SW480 (cell line): ENCODE data around the gene ADARB1.

ENCODE experiments used
- DNase-seq: peaks from one replicate; pipeline ENCODE4 v3.0.0-alpha.2; 2016; ENCODE audit warnings: low spot score

The ADARB1 gene

DNA sequence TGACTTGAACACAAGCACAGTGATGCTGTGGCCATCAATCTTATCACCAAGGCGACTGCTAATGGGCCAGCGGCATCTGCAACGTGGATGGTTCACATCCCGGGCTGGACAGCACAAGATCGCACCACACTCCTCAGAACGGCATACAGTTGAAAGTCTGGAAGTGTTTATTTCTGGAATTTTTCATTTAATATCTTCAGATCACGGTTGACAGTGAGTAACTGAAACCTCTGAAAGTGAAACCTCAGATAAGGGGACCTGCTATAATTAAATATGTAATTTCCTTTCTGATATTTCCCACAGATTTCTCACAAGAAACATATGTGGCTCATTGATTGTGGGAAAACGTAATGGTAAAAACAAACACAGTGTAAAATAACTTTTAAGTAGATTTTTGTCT lies 129.6 kb downstream of the ADARB1 start:
- DNase-seq = no peak

DNA sequence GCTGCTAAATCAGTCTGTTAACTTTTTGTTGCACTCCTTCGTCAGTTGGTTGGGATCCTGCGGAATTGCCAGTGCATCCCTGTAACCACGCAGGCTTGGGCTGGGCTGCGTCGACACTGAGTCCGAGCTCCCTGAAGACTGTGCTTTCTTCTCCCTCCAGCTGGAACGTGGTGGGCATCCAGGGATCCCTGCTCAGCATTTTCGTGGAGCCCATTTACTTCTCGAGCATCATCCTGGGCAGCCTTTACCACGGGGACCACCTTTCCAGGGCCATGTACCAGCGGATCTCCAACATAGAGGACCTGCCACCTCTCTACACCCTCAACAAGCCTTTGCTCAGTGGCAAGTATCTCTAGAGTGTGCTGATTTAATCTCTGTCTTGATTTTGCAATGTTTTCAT lies 130.0 kb downstream of the ADARB1 start:
- DNase-seq = no peak

DNA sequence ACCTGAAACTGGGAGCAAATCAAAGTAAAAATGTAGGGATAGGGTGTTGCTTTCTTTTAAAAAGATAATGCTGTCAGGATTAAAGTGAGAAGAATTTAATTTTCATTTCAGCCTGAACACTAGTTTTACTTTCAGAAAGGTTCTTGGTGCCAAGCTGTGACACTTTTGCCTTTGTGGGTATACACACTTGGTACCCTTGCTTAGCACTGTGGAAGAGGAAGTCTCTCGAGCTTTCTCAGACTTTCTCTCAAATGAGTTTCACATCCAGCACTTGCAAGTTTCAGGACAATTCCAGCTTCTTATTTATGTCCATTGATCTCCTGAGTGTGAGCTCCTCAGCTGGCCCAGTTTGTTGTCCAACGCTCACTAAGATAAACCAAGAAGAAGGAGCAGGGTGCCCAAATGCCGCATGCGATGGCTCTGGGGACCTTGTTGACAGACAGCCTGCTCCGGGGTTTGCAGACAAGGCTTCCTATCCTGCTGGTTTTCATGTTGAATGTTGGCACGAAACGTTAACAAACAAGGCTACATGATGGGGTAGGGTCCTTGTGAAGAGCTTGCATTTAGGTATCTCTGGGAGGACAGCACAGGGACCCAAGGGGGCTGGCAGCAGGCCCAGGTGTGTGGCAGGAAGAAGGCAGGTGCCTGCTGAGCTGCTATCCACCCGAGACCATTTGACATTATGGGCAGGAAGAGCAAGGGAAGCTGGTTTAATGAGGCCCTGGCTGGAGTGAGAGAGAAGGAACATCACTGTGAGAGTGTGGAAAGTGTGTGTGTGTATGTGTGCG lies 133.7 kb downstream of the ADARB1 start:
- DNase-seq = no peak

DNA sequence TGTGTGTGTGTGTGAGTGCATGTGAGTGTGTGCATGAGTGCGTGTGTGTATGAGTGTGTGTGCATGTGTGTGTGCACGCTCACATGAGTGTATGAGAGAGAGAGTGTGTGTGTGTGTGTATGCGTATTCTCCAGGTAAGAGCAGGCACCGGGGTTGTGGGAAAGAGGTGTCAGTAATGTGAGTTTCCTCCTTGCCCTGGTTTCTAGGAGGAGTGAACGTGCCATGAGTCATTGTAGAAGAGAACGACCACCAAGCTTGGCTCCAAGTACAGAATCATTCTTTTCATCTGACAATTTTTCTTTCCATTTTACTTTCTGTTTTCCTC lies 134.2 kb downstream of the ADARB1 start:
- no peak for DNase-seq

DNA sequence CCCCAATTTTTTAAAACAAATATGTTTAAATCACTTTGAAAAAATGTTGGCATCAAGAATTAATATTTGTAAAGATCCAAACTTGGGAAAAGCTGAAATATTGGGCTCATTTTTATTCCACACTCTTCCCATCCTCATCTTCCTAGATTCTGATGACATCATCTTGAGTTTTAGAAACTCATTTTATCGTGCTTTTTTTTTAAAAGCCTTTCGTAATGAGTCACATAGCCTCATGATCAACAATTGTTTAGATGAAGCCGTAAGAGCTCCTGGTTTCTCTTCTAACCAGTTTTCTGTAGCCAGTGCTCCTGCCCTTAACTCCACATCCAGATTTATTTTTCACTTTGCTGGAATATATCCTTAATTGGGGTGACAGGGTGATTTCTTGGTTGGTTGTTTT lies 134.7 kb downstream of the ADARB1 start:
- no peak for DNase-seq

DNA sequence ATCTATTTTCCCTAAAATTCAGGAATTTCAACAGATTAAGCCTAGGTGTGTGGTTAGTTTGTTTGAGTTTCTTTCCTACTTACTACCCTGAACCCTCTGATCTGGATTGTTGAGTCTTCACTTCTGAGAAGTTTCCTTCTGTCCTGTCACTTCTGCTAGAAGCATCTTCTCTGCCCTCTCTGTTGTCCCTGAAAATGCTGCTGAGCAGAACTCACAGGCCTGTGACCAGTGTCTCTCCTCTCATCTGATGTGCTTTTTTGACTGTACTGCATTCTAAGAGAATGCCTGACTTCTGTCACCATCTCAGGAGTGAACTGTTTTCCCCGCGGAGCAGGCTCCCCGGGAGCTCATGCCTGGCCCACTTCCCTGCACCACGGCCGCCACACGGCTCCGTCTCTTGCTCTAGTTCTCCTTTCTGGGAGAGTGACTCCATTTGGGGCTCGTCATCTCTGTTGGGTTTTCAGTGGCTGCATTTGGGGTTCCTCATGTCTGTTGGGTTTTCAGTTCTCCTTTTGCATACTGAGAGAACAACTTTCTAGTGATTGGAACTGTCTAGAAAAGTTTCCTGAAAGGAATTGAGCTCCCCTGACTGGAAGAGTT lies 135.4 kb downstream of the ADARB1 start:
- no peak for DNase-seq

DNA sequence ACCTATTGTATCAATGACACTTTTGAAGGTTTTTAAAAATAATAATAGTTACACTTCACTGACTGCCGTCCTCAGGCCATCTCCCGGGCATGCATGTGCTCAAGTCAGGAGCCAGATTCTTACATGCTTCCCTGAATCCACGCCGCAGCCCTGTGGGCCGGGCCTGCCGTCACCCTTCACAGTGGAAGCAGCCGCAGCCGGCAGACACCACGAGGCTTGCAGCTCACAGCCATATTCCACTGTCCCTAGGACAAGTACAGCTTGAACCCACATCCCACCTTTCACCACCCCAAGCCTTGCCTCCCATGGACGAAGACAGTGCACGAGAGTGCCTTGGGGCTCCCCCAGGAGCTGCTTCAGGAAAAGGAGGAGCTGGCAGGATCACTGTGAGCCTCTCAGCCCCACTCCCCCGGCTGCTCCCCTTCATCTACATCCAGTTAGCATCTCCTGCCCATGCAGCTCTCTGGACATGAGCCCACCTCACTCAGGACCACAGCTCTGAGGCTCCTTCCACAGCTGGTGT lies 136.1 kb downstream of the ADARB1 start:
- no peak for DNase-seq

DNA sequence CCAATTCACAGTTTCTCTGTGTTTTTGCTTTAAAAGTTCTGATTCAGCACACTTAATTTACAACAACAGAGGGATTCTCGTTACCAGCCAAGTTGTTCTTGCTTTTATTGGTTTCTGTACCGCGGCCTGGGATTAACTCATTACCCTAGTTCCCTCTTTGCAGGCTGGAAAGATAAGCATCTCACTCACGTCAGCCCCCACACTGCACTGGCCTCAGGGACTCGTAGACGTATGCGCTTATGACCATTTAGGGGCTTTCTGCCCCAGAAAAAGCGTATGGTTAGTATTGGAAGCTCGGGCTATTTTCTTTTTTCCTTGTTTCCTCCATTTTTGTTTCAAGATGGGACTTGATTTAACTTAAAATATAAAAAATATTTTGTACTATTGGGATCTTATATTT lies 137.3 kb downstream of the ADARB1 start:
- no peak for DNase-seq

DNA sequence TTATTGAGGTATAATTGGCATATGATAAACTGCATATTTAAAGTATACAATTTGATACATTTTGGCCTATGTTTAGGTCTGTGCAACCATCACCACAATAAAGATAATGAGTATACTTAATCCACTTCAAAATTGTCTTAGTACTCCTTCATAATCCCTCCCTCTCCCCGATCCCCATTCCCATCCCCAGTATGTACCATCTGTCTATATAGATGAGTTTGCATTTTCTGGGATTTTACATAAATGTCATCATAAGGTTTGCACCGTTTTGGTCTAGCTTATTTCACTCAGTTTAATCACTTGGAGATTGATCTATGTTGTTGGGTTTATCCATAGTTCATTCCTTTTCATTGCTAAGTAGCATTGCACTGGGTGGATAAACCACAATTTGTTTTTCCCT lies 139.0 kb downstream of the ADARB1 start:
- no peak for DNase-seq

DNA sequence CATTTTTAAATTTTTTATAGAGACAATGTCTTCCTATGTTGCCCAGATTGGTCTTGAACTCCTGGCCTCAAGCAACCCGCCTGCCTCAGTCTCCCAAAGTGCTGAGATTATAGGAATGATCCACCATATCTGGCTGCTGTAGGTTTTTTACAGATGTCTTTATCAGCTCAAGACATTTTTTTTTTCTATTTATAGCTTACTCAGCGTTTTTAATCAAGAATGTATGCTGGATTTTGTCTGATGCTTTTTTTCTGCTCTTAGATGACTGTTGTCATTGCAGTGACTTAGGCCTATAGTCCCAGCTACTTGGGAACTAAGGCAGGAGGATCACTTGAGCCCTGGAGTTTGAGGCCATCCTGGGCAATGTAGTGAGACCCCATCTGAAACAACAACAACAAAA lies 140.8 kb downstream of the ADARB1 start:
- no peak for DNase-seq

DNA sequence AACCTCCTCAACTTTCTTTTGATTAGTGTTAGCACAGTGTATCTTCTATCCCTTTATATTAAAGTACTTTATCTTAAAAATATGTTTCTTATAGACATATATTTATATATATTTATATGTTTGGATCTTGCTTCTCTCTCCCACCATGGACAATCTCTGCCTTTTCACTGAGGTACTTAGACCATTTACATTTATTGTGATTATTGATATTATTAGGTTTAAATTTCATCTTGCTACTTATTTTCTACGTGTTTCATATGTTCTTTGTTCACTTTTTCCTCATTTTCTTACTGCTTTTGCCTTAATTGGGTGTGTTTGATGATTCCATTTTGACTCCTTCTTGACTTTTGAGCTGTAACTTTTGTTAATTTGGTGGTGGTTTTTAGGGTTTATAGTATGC lies 142.6 kb downstream of the ADARB1 start:
- no peak for DNase-seq

DNA sequence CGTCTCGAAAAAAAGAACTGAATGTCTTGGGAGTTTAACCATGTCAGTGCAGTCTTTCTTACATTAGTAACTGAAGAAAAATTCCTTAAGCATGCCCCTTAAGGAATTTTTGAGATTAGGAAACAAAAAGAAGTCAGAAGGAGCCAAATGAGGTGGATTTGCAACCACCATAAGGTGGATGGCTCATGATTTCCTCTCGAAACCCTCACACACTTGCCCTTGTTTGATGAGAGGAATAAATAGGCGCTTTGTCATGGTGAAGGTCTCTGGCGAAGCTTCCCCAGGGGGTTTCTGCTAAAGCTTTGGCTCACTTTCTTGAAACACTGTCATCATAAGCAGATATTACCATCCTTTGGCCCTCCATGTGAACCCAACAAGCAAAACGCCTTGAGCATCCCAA lies 145.1 kb downstream of the ADARB1 start:
- DNase-seq = no peak

DNA sequence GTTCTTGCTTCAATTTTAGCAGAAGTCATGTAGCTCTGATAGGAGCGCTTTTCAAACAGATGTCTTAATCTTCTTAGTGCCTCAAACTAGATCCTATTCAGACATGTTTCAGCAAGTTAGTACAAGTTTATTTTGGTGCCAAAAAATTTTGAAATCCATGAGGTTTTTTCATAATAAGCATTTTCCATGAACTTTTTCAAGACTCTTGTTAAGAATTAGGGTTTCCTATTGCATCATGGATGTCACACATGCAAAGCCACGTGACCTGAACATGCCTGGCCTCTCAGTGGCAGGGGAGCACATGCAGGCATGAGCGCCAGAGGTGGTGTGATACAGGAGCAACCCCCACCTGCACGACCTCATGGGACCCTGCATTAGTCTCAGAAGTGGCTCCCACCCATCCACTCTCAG lies 145.7 kb downstream of the ADARB1 start:
- DNase-seq = no peak

DNA sequence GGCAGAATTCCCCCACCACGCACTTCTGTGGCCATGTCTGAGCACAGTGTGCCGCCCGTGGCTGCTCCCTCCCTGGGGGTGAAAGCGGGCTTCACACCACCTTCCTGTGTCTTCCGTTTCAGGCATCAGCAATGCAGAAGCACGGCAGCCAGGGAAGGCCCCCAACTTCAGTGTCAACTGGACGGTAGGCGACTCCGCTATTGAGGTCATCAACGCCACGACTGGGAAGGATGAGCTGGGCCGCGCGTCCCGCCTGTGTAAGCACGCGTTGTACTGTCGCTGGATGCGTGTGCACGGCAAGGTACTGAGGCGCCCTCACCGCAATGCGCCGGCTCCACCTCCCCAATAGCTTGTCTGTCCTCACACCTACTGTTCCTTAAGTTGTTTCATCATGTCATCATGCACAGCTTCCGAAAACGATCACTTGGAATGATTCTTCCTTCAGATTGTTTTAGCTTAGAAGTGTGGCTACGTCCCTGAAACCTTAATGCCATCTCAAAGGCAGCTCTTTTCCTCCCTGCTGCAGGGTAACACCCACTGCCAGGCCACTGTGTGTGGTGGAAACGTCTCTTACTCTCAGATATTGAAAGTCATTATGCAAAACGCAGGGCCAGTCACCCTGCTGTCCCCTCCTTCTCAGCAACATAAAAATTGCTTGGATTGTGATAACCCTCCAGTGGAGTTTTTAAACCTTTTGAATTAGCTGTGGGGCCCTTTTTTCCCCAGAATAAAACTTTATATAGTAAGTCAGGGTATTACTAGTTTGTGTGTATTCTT lies 146.5 kb downstream of the ADARB1 start:
- no peak for DNase-seq

DNA sequence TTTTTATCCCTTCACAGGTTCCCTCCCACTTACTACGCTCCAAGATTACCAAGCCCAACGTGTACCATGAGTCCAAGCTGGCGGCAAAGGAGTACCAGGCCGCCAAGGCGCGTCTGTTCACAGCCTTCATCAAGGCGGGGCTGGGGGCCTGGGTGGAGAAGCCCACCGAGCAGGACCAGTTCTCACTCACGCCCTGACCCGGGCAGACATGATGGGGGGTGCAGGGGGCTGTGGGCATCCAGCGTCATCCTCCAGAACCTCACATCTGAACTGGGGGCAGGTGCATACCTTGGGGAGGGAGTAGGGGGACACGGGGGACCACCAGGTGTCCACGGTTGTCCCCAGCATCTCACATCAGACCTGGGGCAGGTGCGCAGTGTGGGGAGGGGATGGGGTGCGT lies 147.6 kb downstream of the ADARB1 start:
- no peak for DNase-seq

DNA sequence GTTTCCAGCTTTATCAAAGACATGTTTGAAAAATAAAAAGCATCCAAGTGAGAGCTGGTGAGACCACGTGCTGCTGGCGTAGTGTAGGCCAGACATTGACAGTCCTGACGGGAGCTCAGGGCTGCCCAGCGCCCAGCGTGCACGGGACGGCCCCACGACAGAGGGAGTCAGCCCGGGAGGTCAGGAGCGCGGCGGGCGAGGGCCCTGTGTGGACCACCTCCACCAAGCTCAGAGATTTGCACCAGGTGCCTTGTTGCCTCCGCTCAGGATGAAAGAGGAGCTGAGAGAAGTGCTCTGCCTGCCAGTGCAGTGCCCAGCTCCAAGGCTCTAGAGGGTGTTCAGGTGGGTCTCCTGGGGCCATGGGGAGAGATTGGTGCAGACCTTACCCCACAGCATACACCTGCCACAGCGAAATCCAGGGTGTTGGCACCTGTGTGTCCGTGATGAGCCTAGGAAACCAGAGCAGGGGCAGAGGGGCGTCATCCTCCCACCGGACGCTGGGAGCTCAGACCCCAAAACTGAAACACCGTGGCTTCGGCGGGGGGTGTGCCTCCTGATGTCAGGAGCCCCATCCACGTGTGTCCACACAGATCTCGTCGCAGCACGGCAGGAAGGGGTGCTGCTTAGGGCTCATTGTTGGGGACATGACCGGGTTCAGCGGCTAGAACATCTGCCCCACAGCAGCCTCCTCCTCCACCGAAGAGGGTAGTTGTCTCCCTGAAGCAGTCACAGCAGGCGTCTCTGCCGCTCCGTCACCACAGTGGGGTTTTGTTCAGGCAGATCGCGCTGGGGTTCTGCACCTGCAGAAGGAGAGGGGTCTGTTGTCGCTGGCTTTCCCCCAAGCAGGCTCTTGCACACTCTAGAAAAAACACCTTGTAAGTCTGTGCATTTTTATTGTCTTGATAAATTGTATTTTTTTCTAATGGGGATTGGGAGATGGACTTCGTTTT lies 149.1 kb downstream of the ADARB1 start:
- DNase-seq = no peak

DNA sequence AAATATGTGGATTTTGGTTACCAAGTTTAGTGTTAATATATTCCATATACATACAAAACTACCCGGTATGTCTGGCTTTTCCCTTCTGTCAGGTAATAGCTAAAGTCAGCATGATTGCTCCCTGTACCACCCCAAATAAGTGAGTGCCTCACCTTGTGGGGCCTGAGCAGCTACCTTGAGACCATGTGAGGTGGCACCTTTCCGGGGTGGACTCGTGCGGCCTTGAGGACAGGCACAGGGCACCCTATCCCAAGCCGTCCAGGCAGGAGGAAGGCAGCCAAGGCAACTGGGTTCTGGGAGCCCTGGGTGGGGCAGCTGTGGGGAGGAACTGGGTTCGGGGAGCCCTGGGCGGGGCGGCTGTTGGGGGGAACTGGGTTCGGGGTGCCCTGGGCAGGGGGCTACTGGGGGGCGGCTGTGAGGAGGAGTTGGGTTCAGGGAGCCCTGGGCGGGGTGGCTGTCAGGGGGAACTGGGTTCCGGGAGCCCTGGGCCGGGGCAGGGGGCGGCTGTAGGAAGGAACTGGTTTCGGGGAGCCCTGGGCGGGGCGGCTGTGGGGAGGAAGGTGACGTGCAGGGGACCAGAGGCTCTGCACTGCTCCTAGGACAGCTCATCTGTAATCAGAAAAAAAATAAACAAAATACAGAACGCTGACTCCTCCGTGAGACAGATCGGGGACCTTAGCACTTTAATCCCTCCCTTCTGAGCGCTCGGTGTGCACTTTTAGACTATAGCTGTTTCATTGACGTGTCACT lies 150.0 kb downstream of the ADARB1 start:
- DNase-seq = no peak

DNA sequence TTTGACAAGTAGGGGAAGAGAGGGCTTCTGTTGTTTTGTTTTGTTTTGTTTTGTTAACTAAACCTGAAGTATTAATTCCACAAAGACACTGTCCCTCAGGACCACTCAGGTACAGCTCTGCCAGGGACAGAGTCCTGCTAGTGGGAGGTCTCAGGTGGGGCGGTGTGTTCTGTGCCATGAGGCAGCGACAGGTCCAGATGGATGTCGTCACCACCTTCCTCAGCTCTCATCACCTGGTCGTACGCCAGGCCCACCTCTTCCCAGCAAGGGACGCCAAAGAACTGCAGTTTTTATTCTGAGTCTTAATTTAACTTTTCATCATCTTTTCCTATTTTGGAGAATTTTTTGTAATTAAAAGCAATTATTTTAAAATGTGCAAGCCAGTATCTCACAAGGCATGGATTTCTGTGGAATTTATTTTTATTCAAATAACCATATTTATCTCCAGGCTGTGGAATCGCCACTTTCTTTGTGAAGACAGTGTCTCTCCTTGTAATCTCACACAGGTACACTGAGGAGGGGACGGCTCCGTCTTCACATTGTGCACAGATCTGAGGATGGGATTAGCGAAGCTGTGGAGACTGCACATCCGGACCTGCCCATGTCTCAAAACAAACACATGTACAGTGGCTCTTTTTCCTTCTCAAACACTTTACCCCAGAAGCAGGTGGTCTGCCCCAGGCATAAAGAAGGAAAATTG lies 150.8 kb downstream of the ADARB1 start:
- DNase-seq = no peak

DNA sequence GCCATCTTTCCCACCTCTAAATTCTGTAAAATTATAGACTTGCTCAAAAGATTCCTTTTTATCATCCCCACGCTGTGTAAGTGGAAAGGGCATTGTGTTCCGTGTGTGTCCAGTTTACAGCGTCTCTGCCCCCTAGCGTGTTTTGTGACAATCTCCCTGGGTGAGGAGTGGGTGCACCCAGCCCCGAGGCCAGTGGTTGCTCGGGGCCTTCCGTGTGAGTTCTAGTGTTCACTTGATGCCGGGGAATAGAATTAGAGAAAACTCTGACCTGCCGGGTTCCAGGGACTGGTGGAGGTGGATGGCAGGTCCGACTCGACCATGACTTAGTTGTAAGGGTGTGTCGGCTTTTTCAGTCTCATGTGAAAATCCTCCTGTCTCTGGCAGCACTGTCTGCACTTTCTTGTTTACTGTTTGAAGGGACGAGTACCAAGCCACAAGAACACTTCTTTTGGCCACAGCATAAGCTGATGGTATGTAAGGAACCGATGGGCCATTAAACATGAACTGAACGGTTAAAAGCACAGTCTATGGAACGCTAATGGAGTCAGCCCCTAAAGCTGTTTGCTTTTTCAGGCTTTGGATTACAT lies 151.5 kb downstream of the ADARB1 start:
- no peak for DNase-seq
